ENCODE measurements around the gene FUCA2.

DNA sequence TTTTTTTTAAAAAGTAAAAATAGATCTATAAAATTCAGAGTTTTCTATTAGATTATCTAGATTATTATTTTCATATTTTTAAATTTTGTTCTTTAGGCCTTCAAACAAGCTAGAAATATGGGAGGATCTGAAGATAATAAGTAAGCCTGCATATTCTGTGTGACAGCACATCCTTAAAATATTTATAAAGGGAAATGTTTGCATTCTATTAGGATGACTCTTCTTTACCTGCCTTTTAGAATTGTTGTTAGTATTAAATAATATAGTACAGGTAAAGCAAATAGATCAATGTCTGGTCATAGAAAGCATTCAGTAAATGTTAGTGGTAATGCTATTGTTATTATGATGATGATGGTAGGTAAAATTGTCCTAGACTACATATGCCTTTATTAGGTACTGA, 43.5 kb downstream of the FUCA2 start:
- TF ChIP-seq, protein P1, sequence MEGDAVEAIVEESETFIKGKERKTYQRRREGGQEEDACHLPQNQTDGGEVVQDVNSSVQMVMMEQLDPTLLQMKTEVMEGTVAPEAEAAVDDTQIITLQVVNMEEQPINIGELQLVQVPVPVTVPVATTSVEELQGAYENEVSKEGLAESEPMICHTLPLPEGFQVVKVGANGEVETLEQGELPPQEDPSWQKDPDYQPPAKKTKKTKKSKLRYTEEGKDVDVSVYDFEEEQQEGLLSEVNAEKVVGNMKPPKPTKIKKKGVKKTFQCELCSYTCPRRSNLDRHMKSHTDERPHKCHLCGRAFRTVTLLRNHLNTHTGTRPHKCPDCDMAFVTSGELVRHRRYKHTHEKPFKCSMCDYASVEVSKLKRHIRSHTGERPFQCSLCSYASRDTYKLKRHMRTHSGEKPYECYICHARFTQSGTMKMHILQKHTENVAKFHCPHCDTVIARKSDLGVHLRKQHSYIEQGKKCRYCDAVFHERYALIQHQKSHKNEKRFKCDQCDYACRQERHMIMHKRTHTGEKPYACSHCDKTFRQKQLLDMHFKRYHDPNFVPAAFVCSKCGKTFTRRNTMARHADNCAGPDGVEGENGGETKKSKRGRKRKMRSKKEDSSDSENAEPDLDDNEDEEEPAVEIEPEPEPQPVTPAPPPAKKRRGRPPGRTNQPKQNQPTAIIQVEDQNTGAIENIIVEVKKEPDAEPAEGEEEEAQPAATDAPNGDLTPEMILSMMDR (IDR thresholded peaks at IDR 0.05) = no peak
- TF ChIP-seq POLR2AphosphoS5 (IDR thresholded peaks at IDR 0.05) = no peak
